A673 (cell line): Measurements from ENCODE around the gene TRPM2.

ENCODE experiments used
- EZH2 ChIP-seq: fragments of 200-600 bp; sonication (generic); IDR thresholded peaks from 2 replicates; pipeline ENCODE4 v1.6.1; 2017; ENCODE audit warnings: borderline replicate concordance, low read depth, mild to moderate bottlenecking, mixed read lengths, antibody characterized with exemption, low read length; ENCODE audit not compliant: poor library complexity, severe bottlenecking
- TF ChIP-seq, protein P1 (sequence below): fragments of 300-800, 200-600 bp; sonication (generic); conservative IDR thresholded peaks from 2 replicates; pipeline ENCODE4 v1.5.1; 2017; ENCODE audit warnings: low read depth, mild to moderate bottlenecking, antibody characterized with exemption, low read length, moderate library complexity, mixed read lengths

DNA sequence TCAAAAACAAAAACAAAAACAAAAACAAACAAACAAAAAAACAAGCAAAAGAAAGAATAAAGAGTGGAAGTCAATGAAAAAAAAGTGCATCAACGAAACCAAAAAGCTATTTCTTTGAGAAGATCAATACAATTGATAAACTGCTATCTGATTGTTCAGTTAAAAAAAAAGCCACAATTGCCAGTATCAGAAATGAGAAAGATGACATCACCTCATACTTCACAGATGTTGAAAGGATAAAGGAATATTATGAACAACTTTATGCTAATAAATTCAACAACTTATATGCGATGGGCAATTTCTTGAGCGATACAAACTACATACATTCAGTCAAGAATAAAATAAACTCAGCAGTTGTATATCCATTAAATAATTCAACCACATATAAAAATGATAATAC is 99.7 kb downstream of the TRPM2 start:
- TF ChIP-seq, protein P1, sequence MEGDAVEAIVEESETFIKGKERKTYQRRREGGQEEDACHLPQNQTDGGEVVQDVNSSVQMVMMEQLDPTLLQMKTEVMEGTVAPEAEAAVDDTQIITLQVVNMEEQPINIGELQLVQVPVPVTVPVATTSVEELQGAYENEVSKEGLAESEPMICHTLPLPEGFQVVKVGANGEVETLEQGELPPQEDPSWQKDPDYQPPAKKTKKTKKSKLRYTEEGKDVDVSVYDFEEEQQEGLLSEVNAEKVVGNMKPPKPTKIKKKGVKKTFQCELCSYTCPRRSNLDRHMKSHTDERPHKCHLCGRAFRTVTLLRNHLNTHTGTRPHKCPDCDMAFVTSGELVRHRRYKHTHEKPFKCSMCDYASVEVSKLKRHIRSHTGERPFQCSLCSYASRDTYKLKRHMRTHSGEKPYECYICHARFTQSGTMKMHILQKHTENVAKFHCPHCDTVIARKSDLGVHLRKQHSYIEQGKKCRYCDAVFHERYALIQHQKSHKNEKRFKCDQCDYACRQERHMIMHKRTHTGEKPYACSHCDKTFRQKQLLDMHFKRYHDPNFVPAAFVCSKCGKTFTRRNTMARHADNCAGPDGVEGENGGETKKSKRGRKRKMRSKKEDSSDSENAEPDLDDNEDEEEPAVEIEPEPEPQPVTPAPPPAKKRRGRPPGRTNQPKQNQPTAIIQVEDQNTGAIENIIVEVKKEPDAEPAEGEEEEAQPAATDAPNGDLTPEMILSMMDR: no peak
- TF ChIP-seq EZH2: no peak
